Kidney (tissue), 14 donors: Measurements from ENCODE around the gene OIT3. TPM values are rescaled to one million over a fixed set of nuclear protein-coding genes. Genes with fewer than 3 reads are reported as not detected.
A peak's percentile ranks its signal among the peaks of the same experiment; 100 is the strongest.

ENCODE experiments used
- DNase-seq, 5 donors: peaks; one replicate each; pipeline ENCODE4 v3.0.0-alpha.2; 2013 to 2020
- FAIRE-seq: peaks from 2 replicates; lab custom pipeline; 2012; peaks lifted over from hg19 to GRCh38; lab: Jason Lieb, UNC
- H3K27ac ChIP-seq, 2 donors: one replicate each; pipeline ENCODE4 v1.7.0; 2013; ENCODE audit warnings: low read depth in 2 of 2, low read length in 2 of 2, inconsistent platforms in 1 of 2
- H3K27me3 ChIP-seq: one replicate; pipeline ENCODE4 v1.7.1; 2013; ENCODE audit warnings: low read length, inconsistent platforms; ENCODE audit not compliant: control insufficient read depth, insufficient read depth
- H3K36me3 ChIP-seq, 3 donors: one replicate each; pipeline versions ENCODE4 v1.7.0 to v1.7.1; 2013; ENCODE audit warnings: low read length in 3 of 3, control low read depth in 1 of 3, inconsistent platforms in 1 of 3; ENCODE audit not compliant: insufficient read depth in 3 of 3, control insufficient read depth in 2 of 3
- H3K4me1 ChIP-seq, 3 donors: one replicate each; pipeline versions ENCODE4 v1.7.0 to v1.7.1; 2013; ENCODE audit warnings: low read length in 3 of 3, inconsistent platforms in 1 of 3, low read depth in 1 of 3; ENCODE audit not compliant: control insufficient read depth in 2 of 3, insufficient read depth in 2 of 3
- H3K4me3 ChIP-seq, 3 donors: one replicate each; pipeline versions ENCODE4 v1.7.0 to v1.8.1; 2013; ENCODE audit warnings: low read length in 3 of 3, control low read depth in 1 of 3, inconsistent platforms in 1 of 3
- H3K9ac ChIP-seq, 3 donors: one replicate each; pipeline versions ENCODE4 v1.7.0 to v1.7.1; 2013; ENCODE audit warnings: low read length in 3 of 3, control low read depth in 1 of 3, inconsistent platforms in 1 of 3
- H3K9me3 ChIP-seq, 3 donors: one replicate each; pipeline versions ENCODE4 v1.7.0 to v1.7.1; 2013; ENCODE audit warnings: low read length in 3 of 3, control low read depth in 1 of 3, inconsistent platforms in 1 of 3; ENCODE audit not compliant: control insufficient read depth in 2 of 3, insufficient read depth in 1 of 3
- intact Hi-C: fragments of 100-400 bp; cut with DNase I; formaldehyde crosslinking; loops from one replicate; pipeline ENCODE4 v1.11.1; 2022
- polyA plus RNA-seq: library from polyadenylated mRNA; stranded (reverse); fragments of 350-450 nt; fragmentation: Illumina TruSeq; extraction: RNeasy Lipid Tissue Mini Kit (QIAGEN cat#74804); gene quantifications from one replicate; pipeline ENCODE4 v1.2.3, GENCODE V29; 2014; ENCODE audit warnings: low read depth, low replicate concordance; ENCODE audit not compliant: insufficient read depth
- total RNA-seq: library from RNA; stranded (reverse); fragmentation: NEBNext Ultra II Directional; extraction: Animal tissue kit (Norgen Biotek cat#: 25700); gene quantifications from one replicate; pipeline ENCODE4 v1.2.1, GENCODE V29; 2021
- TF ChIP-seq, protein P1 (sequence below): IDR thresholded peaks from 3 replicates; pipeline ENCODE4 v1.5.1; 2012; ENCODE audit warnings: mild to moderate bottlenecking, moderate library complexity, borderline replicate concordance; ENCODE audit not compliant: insufficient read depth; ENCODE audit errors: extremely low read depth
- donor health status: control.
- donor health status: control.
- donor health status: control.
- donor health status: control.
- donor health status: control.
- donor health status: DM: yes; HTN: yes; CAD: no.
- donor health status: Normal renal cell carcinoma (clear cell type).

The OIT3 gene
- total and polyA plus RNA-seq, 2 donors from 2014 or later: not detected

DNA sequence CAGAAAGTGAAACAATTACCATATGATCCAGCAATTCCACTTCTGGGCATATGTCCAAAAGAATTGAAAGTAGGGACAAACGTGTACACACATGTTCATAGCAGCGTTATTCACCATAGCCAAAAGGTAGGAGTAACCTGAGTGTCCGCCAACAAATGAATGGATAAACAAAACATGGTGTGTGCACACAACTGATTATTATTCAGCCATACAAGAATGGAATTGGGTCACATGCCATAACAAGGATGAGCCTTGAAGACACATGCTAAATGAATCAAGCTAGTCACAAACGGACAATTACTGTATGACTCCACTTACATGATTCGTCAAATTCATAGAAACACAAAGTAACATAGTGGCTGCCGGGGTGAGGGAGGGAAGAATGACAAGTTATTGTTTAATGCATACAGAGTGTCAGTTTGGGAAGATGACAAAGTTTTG is 4.1 kb upstream of the OIT3 start:
- Histone ChIP-seq H3K4me3 (no peak overlapping the region), H3K4me1 (no peaks in the 10 kb centered on the region), H3K27me3 (no peaks in the 10 kb centered on the region), H3K9ac (no peak overlapping the region), H3K9me3 (no peaks in the 10 kb centered on the region), H3K36me3 (no peaks in the 10 kb centered on the region), H3K27ac (no peak overlapping the region)
- FAIRE-seq (no peak), DNase-seq (no peak)
- TF ChIP-seq, protein P1, sequence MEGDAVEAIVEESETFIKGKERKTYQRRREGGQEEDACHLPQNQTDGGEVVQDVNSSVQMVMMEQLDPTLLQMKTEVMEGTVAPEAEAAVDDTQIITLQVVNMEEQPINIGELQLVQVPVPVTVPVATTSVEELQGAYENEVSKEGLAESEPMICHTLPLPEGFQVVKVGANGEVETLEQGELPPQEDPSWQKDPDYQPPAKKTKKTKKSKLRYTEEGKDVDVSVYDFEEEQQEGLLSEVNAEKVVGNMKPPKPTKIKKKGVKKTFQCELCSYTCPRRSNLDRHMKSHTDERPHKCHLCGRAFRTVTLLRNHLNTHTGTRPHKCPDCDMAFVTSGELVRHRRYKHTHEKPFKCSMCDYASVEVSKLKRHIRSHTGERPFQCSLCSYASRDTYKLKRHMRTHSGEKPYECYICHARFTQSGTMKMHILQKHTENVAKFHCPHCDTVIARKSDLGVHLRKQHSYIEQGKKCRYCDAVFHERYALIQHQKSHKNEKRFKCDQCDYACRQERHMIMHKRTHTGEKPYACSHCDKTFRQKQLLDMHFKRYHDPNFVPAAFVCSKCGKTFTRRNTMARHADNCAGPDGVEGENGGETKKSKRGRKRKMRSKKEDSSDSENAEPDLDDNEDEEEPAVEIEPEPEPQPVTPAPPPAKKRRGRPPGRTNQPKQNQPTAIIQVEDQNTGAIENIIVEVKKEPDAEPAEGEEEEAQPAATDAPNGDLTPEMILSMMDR: no peak
- intact Hi-C loops: no loop called here

DNA sequence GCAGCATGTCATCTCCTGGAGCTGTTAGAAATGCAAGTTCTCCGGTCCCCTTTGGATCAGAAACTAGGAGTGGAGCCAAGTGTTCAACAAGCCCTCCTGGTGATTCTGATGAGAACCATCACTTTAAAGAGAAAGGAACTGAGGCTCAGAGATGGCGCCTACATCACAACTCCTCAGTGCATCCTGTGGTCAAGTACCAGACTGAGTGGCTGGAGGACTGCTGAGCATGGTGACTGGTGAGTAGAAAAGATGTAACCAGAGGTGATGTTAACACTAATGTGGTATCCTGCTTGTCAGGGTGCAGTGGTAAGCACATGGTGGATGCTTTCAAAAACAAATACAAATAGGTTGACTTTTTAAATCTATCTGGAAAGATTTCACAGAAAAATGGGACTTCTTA is 3.5 kb upstream of the OIT3 start:
- FAIRE-seq (no peak), DNase-seq (no peak)
- no peak overlapping the region for H3K4me3 ChIP-seq
- H3K4me1 ChIP-seq: no peaks in the 10 kb centered on the region
- no peak overlapping the region for H3K9ac ChIP-seq
- TF ChIP-seq, protein P1: no peak
- H3K9me3 ChIP-seq: no peaks in the 10 kb centered on the region
- intact Hi-C loops: no loop called here
- no peaks in the 10 kb centered on the region for H3K36me3 ChIP-seq
- no peak overlapping the region for H3K27ac ChIP-seq
- H3K27me3 ChIP-seq: no peaks in the 10 kb centered on the region

DNA sequence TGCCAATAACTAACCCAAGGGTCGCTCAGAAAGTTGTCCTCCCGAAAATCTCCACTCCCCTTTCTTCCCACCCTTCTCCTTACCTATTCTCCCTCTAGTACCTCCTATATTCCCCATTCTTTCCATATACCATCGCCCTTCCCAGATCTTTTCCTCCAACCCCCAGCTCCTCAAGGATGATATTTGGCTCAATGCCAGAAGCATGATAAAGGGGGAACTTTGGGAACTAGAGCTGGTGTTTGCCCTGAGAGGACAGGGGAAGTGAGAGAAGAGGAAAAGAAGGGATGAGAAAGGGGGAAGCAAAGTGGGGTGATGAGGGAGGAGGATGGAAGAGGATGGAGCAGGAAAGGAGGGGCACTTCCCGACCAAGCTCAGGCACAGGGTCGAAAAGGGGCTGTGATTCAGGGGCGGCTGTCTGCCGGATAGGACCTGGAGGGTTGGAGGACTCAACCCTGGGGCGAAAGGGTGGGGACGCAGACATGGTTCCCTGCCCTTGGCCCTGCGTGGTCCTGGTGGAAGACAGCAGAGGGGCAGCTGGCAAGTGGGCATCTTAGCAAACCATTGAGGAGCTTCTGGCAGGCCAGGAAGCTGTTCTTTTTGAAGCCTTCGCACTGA is 1.8 kb downstream of the OIT3 start:
- H3K4me1 ChIP-seq: no peaks in the 10 kb centered on the region
- H3K36me3 ChIP-seq: no peaks in the 10 kb centered on the region
- no peaks in the 10 kb centered on the region for H3K9me3 ChIP-seq
- intact Hi-C loops: no loop called here
- peak in 1 of 5 donors; percentile 71 for DNase-seq
- TF ChIP-seq, protein P1: no peak
- no peak overlapping the region for H3K4me3 ChIP-seq
- H3K9ac ChIP-seq: no peak overlapping the region
- H3K27me3 ChIP-seq: no peaks in the 10 kb centered on the region
- no peak overlapping the region for H3K27ac ChIP-seq
- FAIRE-seq: no peak

DNA sequence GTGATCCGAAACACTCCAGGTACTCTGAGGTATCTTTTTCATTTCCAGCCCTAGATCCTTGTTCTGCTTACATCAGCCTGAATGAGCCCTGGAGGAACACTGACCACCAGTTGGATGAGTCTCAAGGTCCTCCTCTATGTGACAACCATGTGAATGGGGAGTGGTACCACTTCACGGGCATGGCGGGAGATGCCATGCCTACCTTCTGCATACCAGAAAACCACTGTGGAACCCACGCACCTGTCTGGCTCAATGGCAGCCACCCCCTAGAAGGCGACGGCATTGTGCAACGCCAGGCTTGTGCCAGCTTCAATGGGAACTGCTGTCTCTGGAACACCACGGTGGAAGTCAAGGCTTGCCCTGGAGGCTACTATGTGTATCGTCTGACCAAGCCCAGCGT is 5.1 kb downstream of the OIT3 start:
- Histone ChIP-seq H3K4me1 (no peaks in the 10 kb centered on the region), H3K27ac (no peak overlapping the region), H3K27me3 (no peaks in the 10 kb centered on the region), H3K9me3 (no peaks in the 10 kb centered on the region), H3K4me3 (no peak overlapping the region), H3K36me3 (no peaks in the 10 kb centered on the region), H3K9ac (no peak overlapping the region)
- DNase-seq: no peak
- no peak for FAIRE-seq
- intact Hi-C loops: no loop called here
- TF ChIP-seq, protein P1: no peak
